C4-2B (cell line): ENCODE data around the gene ASMTL.
A peak's percentile ranks its signal among the peaks of the same experiment; 100 is the strongest.

ENCODE experiments used
- H3K27ac ChIP-seq: fragments of 450-650 bp; 2 replicates; pipeline ENCODE4 v1.5.1; 2017
- ZFX ChIP-seq: fragments of 450-650 bp; IDR thresholded peaks from 2 replicates; pipeline ENCODE4 v1.6.1; 2017
- TF ChIP-seq, protein P1 (sequence below): fragments of 450-650 bp; conservative IDR thresholded peaks from 2 replicates; pipeline ENCODE4 v1.5.1; 2017; ENCODE audit warnings: mild to moderate bottlenecking

Gene ASMTL

DNA sequence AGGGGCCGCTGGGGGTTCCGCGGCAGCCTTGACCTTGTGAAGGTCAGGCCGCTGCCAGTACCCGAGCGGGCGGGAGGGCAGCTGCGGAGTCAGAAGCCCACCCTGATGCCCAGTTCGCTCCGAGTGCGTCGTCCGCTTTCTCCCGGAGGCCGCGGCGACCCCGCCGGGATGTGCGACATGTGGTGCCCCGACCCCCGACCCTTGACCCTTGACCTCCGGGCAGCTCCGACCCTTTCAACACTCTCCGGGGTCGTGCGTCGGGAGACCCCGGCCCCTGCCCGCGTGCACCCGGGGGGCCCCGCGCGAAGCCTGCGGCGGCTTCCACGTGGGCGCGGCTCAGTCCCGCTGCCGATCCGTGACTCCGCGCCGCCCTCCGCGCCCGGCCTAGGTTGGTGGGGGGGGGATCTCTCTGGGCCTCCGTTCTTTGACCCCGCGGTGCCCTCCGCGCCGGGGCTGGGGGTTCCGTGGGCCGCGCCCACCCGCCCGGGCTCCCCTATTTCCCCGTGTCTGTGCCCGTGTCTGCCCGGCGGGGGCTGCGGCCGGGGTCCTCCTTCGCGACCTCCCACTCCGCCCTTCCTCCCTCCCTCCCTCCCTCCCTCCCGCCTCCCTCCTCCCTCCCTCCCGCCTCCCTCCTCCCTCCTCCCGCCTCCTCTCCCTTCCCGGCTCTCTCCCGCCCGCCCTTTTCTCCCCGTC, 60.2 kb downstream of the ASMTL start:
- peak; percentile 49; the same call in 1 of the 2 replicates for TF ChIP-seq ZFX
- TF ChIP-seq, protein P1, sequence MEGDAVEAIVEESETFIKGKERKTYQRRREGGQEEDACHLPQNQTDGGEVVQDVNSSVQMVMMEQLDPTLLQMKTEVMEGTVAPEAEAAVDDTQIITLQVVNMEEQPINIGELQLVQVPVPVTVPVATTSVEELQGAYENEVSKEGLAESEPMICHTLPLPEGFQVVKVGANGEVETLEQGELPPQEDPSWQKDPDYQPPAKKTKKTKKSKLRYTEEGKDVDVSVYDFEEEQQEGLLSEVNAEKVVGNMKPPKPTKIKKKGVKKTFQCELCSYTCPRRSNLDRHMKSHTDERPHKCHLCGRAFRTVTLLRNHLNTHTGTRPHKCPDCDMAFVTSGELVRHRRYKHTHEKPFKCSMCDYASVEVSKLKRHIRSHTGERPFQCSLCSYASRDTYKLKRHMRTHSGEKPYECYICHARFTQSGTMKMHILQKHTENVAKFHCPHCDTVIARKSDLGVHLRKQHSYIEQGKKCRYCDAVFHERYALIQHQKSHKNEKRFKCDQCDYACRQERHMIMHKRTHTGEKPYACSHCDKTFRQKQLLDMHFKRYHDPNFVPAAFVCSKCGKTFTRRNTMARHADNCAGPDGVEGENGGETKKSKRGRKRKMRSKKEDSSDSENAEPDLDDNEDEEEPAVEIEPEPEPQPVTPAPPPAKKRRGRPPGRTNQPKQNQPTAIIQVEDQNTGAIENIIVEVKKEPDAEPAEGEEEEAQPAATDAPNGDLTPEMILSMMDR, result no peak
- peak overlapping the region; percentile 98 for H3K27ac ChIP-seq

DNA sequence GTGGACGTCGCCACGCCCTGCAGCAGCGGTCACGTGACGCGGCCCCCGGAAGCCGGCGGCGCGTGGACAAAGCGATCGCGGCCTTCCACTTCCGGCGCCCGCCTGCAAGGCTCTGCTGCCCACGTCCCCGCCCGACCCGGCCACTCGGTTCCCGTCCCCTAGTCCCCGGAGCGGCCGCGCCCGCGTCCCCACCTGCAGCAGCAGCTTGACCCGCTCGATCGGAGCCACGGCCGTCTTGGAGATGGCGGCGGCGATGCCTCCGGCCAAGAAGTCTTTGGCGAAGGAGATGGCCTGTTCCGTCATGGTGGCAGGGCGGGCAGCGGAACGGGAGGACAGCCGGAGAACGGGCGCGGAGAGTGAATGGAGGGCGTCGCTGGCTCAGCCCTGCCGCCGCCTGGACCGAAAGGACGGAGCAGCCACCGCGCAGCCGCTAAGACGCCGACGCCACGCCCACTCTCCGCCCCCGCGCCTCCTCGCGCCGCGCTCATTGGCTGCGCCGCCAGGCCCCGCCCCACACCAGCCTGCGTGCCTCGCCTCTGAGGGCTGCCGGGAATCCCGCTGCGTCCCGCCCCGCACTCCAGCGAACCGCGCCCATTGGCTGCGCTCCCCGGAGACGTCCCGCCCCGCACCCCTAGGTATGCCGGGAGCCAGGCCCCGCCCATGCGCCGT, 60.9 kb downstream of the ASMTL start, which contains the start of gene SLC25A6:
TSS of gene SLC25A6 (minus strand) at position 407 of the 669 bp plus-strand sequence. CDS start at position 303, 104 bp downstream.
- 0 out of 2 replicates have a peak, but pooled peaks have one; percentile 56 for TF ChIP-seq ZFX
- TF ChIP-seq, protein P1, result no peak
- H3K27ac ChIP-seq, result peak within 1 kb of the TSS; percentile 98

DNA sequence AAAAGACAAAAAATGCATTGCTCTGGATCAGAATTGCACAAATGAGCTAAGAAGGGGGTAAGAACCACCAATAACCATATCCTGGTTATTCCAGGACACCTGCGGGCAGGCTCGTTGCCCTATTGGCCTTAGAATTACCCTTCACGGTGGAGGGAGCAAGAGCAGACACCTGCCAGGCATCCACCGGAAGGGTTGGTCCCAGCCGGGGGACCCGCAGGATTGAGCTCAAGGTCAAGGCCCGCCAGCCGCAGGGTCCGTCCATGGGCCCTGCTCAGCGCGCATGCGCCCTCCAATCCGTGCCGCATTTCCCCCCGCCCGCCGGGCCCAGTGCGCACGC, 61.4 kb downstream of the ASMTL start:
- no peak; the same call in 1 of the 2 replicates for TF ChIP-seq ZFX
- TF ChIP-seq, protein P1, result no peak

DNA sequence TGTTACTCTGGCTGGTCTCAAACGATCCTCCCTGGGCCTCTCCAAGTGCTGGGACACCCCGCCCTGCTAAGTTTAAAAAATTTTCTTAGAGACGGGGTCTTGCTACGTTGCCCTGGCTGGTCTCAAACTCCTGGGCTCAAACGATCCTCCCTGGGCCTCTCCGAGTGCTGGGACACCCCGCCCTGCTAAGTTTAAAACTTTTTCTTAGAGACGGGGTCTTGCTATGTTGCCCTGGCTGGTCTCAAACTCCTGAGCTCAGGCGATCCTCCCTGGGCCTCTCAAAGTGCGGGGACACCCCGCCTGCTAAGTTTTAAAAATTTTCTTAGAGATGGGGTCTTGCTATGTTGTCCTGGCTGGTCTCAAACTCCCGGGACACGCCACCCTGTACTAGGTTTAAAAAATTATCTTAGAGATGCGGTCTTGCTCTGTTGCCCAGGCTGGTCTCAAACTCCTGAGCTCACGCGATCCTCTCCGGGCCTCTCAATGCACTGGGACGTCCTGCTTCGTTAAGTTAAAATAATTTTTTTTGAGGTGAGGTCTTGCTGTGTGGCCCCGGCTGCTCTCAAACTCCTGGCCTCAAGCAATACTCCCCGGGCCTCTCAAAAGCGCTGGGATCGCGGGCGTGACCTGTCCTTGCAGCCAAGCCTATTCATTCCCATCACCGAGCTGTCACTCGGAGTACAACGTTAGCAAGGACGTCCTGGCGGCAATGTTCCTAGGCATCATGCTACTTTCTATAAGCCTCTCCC, 61.9 kb downstream of the ASMTL start:
- peak overlapping the region; percentile 98 for H3K27ac ChIP-seq
- TF ChIP-seq, protein P1, result no peak
- no peak for TF ChIP-seq ZFX

More for the DNA sequence above, 61.4 kb downstream of the ASMTL start:
- peak overlapping the region; percentile 98 for H3K27ac ChIP-seq

DNA sequence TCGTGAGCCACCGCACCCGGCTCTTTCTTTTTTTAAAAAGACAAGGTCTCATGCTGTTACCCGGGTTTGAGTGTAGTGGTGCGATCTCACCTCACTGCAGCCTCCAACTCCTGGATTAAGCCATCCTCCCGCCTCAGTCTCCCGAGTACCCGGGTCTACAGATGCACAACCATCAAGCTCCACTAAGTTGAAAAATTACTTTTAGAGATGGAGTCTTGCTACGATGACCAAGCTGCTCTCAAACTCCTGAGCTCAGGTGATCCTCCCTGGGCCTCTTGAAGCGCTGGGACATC, 62.8 kb downstream of the ASMTL start:
- TF ChIP-seq, protein P1, result no peak
- no peak for TF ChIP-seq ZFX
- H3K27ac ChIP-seq, result no peak overlapping the region

DNA sequence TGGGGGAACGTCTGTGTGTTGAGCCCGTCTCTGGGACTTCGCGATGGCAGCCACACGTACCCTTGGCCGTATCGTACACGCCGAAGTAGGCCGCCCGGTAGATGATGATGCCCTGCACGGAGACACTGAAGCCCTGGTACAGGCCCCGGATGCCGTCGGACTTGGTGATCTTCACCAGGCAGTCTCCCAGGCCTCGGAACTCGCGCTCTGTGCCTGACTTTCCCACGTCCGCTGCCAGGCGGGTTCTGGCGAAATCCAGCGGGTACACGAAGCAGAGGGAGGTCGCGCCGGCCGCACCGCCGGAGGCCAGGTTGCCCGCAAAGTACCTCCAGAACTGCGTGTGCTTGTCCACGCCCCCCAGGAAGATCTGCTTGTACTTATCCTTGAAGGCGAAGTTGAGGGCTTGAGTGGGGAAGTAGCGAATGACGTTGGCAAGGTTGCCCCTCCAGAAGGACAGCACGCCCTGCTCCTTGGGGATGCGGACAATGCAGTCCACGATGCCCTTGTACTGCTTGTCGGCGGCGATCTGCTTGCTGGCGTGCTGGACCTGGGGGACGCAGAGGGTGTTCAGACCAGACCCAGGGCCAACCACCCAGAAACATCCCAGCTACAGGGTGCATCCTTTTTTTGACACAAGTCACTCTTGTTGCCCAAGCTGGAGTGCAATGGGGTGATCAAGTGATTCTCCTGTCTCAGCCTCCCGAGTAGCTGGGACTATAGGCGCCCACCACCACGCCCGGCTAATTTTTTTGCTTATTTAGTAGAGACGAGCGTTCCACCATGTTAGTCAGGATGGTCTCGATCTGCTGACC, 63.3 kb downstream of the ASMTL start:
- H3K27ac ChIP-seq, result no peak overlapping the region
- TF ChIP-seq, protein P1, result no peak
- TF ChIP-seq ZFX, result no peak
